ENCODE data around the gene B4GALT2.

B4GALT2 gene

DNA sequence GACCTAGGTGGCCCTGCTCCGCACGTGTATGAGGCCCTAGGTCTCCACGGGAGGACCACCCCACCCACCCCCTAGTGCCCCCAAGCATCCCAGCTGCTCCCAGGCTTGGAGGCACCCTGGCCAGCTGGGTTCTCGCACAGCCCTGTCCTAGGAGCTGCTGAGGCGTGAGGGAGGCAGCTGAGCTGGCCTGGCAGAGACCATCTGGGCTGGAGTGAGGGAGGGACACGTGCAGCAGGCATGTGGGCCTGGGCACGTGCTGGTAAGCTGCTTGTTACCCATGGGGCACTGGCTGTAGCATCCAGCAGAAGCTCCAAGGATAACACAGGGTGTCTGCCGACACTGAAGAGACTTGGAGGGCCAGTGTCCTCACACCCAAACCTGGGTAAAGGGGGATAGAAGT, 42.1 kb downstream of the B4GALT2 start:
- Histone ChIP-seq H3K4me1 (ENCODE audit: control extremely low read depth in 1 of 4, control insufficient read depth in 4 of 4, insufficient read depth in 4 of 4, low read length in 3 of 4) (no peaks in the 10 kb centered on the region), H3K4me3 (ENCODE audit: control insufficient read depth in 1 of 7, extremely low read depth in 1 of 7, insufficient read depth in 4 of 7, low read depth in 2 of 7, low read length in 6 of 7) (no peak overlapping the region), H3K36me3 (ENCODE audit: control insufficient read depth in 4 of 4, insufficient read depth in 4 of 4, low read length in 3 of 4) (no peaks in the 10 kb centered on the region), H3K27ac (ENCODE audit: insufficient read depth in 1 of 2, low read depth in 1 of 2, low read length in 2 of 2, poor library complexity in 1 of 2, severe bottlenecking in 2 of 2) (no peak overlapping the region), H3K27me3 (replicated peaks in 2 of 5; ENCODE audit: control insufficient read depth in 4 of 5, insufficient read depth in 5 of 5, low read length in 4 of 5) (no peaks in the 10 kb centered on the region), H3K9me3 (ENCODE audit: control extremely low read depth in 1 of 5, control insufficient read depth in 4 of 5, insufficient read depth in 2 of 5, low read depth in 1 of 5, low read length in 4 of 5) (no peaks in the 10 kb centered on the region)
- ChIA-PET CTCF (interaction anchor here (1.1 to 7.2 kb wide), 4 partner anchors 10 to 25 kb away, joined by 3 to 43 read pairs (median 21); partner anchors contain the start of gene SLC6A9), POLR2A (no interaction called here)
- no peak for DNase-seq
- WGBS (ENCODE audit: insufficient coverage) = 100% methylated on average over 4 of the region's 8 CpGs

DNA sequence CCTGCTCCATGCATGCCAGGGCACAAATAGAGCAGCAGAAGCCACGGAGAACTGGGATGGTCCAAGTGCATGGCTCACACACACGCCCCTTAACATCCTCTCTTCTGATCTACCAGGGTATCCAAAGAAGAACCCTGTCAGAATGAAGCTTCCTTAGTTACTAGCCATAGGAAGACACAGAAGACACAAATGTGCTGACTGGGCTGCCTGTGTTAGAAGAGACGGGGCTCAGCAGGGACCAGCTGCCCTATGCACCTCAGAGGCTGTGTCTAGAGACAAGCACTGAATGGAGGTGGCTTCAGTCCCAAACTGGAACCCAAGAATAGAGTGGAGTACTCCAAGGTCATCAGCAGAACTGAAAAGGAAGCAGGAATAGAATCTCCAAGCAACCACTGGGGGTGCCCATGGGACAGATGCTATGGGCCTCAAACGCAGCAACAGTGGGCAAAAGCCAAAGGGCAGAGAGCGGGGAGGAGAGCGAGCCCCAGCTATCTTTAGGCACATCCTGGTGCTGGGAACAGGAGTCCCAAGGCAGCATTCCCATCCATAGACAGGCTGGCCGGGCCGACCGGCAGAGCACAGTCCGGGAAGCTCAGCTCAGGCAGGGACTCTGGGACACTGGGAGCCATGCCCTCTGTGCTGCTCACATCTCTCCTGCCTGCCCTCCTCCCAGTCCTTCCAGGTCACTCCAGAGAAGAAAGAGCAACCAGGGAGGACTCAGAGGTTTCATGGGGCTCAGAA, 42.7 kb downstream of the B4GALT2 start:
- no peaks in the 10 kb centered on the region for H3K9me3 ChIP-seq (ENCODE audit: control extremely low read depth in 1 of 5, control insufficient read depth in 4 of 5, insufficient read depth in 2 of 5, low read depth in 1 of 5, low read length in 4 of 5)
- 96% methylated on average over 10 of the region's 10 CpGs for WGBS (ENCODE audit: insufficient coverage)
- POLR2A ChIA-PET = no interaction called here
- no peaks in the 10 kb centered on the region for H3K36me3 ChIP-seq (ENCODE audit: control insufficient read depth in 4 of 4, insufficient read depth in 4 of 4, low read length in 3 of 4)
- H3K27me3 ChIP-seq (replicated peaks in 2 of 5; ENCODE audit: control insufficient read depth in 4 of 5, insufficient read depth in 5 of 5, low read length in 4 of 5) = no peaks in the 10 kb centered on the region
- CTCF ChIA-PET = interaction anchor here (1.1 to 7.2 kb wide), 4 partner anchors 10 to 24 kb away, joined by 3 to 43 read pairs (median 21); partner anchors contain the start of gene SLC6A9
- no peak for DNase-seq
- no peak overlapping the region for H3K4me3 ChIP-seq (ENCODE audit: control insufficient read depth in 1 of 7, extremely low read depth in 1 of 7, insufficient read depth in 4 of 7, low read depth in 2 of 7, low read length in 6 of 7)
- H3K4me1 ChIP-seq (ENCODE audit: control extremely low read depth in 1 of 4, control insufficient read depth in 4 of 4, insufficient read depth in 4 of 4, low read length in 3 of 4) = no peaks in the 10 kb centered on the region
- no peak overlapping the region for H3K27ac ChIP-seq (ENCODE audit: insufficient read depth in 1 of 2, low read depth in 1 of 2, low read length in 2 of 2, poor library complexity in 1 of 2, severe bottlenecking in 2 of 2)

DNA sequence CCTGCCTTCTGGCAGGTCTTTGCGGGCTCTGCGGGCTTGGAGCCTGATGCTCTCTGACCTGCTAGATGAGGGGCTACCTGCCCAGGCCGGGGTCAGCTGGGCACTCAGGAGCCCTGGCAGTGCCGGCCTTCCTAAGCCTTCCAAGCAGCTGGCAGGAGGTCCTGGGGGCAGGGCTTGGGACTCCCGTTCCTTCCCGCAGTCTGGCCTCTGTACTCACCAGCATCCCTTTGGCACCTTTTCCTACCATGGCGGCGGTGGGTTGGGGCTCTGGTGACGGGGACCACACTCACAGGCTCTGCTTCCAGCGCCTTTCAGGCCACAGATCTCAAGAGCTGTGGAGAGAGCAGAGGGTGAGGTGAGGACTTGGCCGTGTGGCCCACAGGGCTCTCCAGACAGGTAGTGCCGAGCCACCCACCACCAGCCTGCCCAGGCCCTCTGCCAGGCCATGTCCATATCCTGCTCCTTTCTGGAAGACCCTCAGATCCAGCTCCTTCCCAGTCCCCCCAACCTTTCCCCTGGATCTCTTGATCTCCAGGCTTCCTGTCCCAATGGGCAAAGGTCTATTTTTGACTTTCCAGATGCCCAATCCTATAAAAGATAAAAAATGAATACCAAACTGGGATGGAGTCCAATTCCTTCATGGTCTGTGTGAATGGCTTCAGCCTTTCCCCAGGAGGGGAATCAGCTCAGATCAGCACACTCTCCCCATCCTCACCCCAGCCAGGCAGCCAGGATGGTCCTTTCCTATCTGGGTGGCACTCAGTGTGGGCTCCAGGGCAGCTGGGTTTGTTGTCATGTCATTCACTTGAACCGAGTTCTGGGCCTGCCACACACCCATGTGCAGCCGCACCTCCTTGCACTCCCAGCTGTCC, 45.3 kb downstream of the B4GALT2 start:
- no peaks in the 10 kb centered on the region for H3K9me3 ChIP-seq (ENCODE audit: control extremely low read depth in 1 of 5, control insufficient read depth in 4 of 5, insufficient read depth in 2 of 5, low read depth in 1 of 5, low read length in 4 of 5)
- ChIA-PET CTCF (interaction anchor here (1.4 to 6.7 kb wide), 3 partner anchors 10 to 89 kb away, joined by 3 to 43 read pairs (median 4); no protein-coding TSS in a partner anchor), POLR2A (no interaction called here)
- 95% methylated on average over 12 of the region's 14 CpGs for WGBS (ENCODE audit: insufficient coverage)
- no peaks in the 10 kb centered on the region for H3K36me3 ChIP-seq (ENCODE audit: control insufficient read depth in 4 of 4, insufficient read depth in 4 of 4, low read length in 3 of 4)
- no peaks in the 10 kb centered on the region for H3K27me3 ChIP-seq (replicated peaks in 2 of 5; ENCODE audit: control insufficient read depth in 4 of 5, insufficient read depth in 5 of 5, low read length in 4 of 5)
- H3K27ac ChIP-seq (ENCODE audit: insufficient read depth in 1 of 2, low read depth in 1 of 2, low read length in 2 of 2, poor library complexity in 1 of 2, severe bottlenecking in 2 of 2) = no peak overlapping the region
- peaks cover 0 to 6% (median 3%) of the 10 kb centered on the region in 4 experiments for H3K4me1 ChIP-seq (ENCODE audit: control extremely low read depth in 1 of 4, control insufficient read depth in 4 of 4, insufficient read depth in 4 of 4, low read length in 3 of 4)
- DNase-seq = no peak
- H3K4me3 ChIP-seq (ENCODE audit: control insufficient read depth in 1 of 7, extremely low read depth in 1 of 7, insufficient read depth in 4 of 7, low read depth in 2 of 7, low read length in 6 of 7) = no peak overlapping the region

DNA sequence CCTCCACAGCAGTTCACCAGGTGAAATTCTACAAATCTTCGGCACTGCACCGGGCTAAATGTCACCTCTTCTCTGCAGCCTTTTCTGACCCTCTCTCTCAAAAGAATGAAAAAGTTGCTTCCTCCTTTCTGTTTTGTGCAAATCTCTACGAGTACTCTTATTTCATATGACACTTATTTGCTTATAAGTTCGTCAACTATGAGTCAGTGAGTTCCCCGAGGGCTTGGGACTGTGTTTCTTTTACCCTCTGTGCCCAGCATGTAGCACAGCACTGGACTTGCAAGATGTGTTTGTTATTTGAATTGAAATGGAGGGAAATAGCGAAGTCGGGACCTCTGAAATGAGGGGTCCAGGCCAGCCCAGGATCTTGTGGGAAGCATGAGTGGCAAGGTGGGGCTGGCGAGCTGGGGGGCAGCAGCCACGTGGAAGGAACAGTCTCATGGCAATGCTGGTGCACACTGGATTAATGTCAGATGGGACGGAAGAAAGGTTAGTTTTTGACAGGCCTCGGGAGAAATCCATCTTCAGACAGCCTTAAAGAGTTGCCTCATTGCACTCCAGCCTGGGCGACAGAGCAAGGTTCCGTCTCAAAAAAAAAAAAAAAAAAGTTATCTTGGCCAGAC, 46.0 kb downstream of the B4GALT2 start:
- Histone ChIP-seq H3K36me3 (ENCODE audit: control insufficient read depth in 4 of 4, insufficient read depth in 4 of 4, low read length in 3 of 4) (no peaks in the 10 kb centered on the region), H3K27me3 (replicated peaks in 2 of 5; ENCODE audit: control insufficient read depth in 4 of 5, insufficient read depth in 5 of 5, low read length in 4 of 5) (no peaks in the 10 kb centered on the region), H3K4me3 (ENCODE audit: control insufficient read depth in 1 of 7, extremely low read depth in 1 of 7, insufficient read depth in 4 of 7, low read depth in 2 of 7, low read length in 6 of 7) (no peak overlapping the region), H3K9me3 (ENCODE audit: control extremely low read depth in 1 of 5, control insufficient read depth in 4 of 5, insufficient read depth in 2 of 5, low read depth in 1 of 5, low read length in 4 of 5) (no peaks in the 10 kb centered on the region), H3K4me1 (ENCODE audit: control extremely low read depth in 1 of 4, control insufficient read depth in 4 of 4, insufficient read depth in 4 of 4, low read length in 3 of 4) (peaks cover 0 to 12% (median 10%) of the 10 kb centered on the region in 4 experiments), H3K27ac (ENCODE audit: insufficient read depth in 1 of 2, low read depth in 1 of 2, low read length in 2 of 2, poor library complexity in 1 of 2, severe bottlenecking in 2 of 2) (no peak overlapping the region)
- no peak for DNase-seq
- CTCF ChIA-PET = interaction anchor here (1.0 to 6.7 kb wide), 4 partner anchors 11 to 90 kb away, joined by 3 to 43 read pairs (median 4); no protein-coding TSS in a partner anchor
- POLR2A ChIA-PET = no interaction called here
- WGBS (ENCODE audit: insufficient coverage) = 96% methylated on average over 9 of the region's 13 CpGs

DNA sequence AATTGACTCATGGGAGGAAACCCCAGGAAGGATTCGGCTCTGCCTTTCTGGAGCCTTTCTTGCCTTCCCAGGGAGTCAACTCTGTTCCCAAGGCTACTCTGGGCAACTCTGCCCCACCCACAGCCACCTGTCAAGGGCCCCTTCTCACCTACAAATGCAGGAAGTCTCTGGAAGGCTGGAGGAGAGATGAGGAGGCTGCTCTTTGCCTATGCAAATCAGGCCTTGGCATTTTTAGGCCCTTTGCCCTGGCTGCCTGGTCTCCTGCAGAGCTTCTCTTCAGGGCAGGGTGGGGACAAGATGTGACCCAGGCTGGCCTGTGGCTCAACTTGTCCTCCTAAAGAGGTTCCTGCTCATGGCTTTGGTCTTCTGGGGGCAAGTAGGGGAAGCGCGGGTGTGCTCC, 46.8 kb downstream of the B4GALT2 start:
- H3K27ac ChIP-seq (ENCODE audit: insufficient read depth in 1 of 2, low read depth in 1 of 2, low read length in 2 of 2, poor library complexity in 1 of 2, severe bottlenecking in 2 of 2) = no peak overlapping the region
- 100% methylated on average over 3 of the region's 3 CpGs for WGBS (ENCODE audit: insufficient coverage)
- DNase-seq = no peak
- H3K4me3 ChIP-seq (ENCODE audit: control insufficient read depth in 1 of 7, extremely low read depth in 1 of 7, insufficient read depth in 4 of 7, low read depth in 2 of 7, low read length in 6 of 7) = no peak overlapping the region
- H3K36me3 ChIP-seq (ENCODE audit: control insufficient read depth in 4 of 4, insufficient read depth in 4 of 4, low read length in 3 of 4) = no peaks in the 10 kb centered on the region
- ChIA-PET POLR2A (no interaction called here), CTCF (interaction anchor here (1.0 to 6.7 kb wide), 2 partner anchors 10 to 20 kb away, joined by 4 to 43 read pairs; no protein-coding TSS in a partner anchor)
- no peaks in the 10 kb centered on the region for H3K9me3 ChIP-seq (ENCODE audit: control extremely low read depth in 1 of 5, control insufficient read depth in 4 of 5, insufficient read depth in 2 of 5, low read depth in 1 of 5, low read length in 4 of 5)
- H3K4me1 ChIP-seq (ENCODE audit: control extremely low read depth in 1 of 4, control insufficient read depth in 4 of 4, insufficient read depth in 4 of 4, low read length in 3 of 4) = peaks cover 0 to 15% (median 14%) of the 10 kb centered on the region in 4 experiments
- H3K27me3 ChIP-seq (replicated peaks in 2 of 5; ENCODE audit: control insufficient read depth in 4 of 5, insufficient read depth in 5 of 5, low read length in 4 of 5) = no peaks in the 10 kb centered on the region

DNA sequence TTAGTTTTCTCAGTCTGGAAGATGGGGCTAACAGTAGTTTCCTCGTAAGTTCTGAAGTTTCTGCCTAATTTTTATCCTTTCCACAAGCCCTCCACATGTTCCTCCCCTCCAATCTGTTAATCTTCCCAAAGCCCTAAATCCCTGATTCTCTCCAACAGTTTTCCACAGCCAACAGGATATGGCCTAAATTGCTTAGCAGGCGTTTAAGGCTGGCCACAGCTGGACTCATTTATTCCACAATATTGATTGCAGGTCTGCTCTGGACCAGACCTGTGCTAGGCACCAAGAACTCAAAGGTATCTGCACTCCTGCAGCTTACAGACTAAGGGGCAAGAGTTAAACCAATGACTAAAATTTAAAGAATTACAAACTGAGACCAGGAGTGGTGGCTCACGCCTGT, 48.3 kb downstream of the B4GALT2 start:
- no peak overlapping the region for H3K4me3 ChIP-seq (ENCODE audit: control insufficient read depth in 1 of 7, extremely low read depth in 1 of 7, insufficient read depth in 4 of 7, low read depth in 2 of 7, low read length in 6 of 7)
- ChIA-PET POLR2A (no interaction called here), CTCF (no interaction called here)
- no peak overlapping the region for H3K27ac ChIP-seq (ENCODE audit: insufficient read depth in 1 of 2, low read depth in 1 of 2, low read length in 2 of 2, poor library complexity in 1 of 2, severe bottlenecking in 2 of 2)
- H3K4me1 ChIP-seq (ENCODE audit: control extremely low read depth in 1 of 4, control insufficient read depth in 4 of 4, insufficient read depth in 4 of 4, low read length in 3 of 4) = peaks cover 0 to 24% (median 20%) of the 10 kb centered on the region in 4 experiments
- no peak for DNase-seq
- WGBS (ENCODE audit: insufficient coverage) = 91% methylated on average over 1 of the region's 3 CpGs
- H3K9me3 ChIP-seq (ENCODE audit: control extremely low read depth in 1 of 5, control insufficient read depth in 4 of 5, insufficient read depth in 2 of 5, low read depth in 1 of 5, low read length in 4 of 5) = no peaks in the 10 kb centered on the region
- H3K27me3 ChIP-seq (replicated peaks in 2 of 5; ENCODE audit: control insufficient read depth in 4 of 5, insufficient read depth in 5 of 5, low read length in 4 of 5) = peaks cover 0 to 9% (median 0%) of the 10 kb centered on the region in 5 experiments
- no peaks in the 10 kb centered on the region for H3K36me3 ChIP-seq (ENCODE audit: control insufficient read depth in 4 of 4, insufficient read depth in 4 of 4, low read length in 3 of 4)

All from common myeloid progenitor, CD34-positive (primary cell).